Measurements from ENCODE around the gene PPIF. TPM values are rescaled to one million over a fixed set of nuclear protein-coding genes. Genes with fewer than 3 reads are reported as not detected.

The PPIF gene
- total and polyA plus RNA-seq, 2 of the 13 experiments (the other 11 are each of a cell fraction or from before 2014, with no cell fraction given), result 147 to 157 TPM

DNA sequence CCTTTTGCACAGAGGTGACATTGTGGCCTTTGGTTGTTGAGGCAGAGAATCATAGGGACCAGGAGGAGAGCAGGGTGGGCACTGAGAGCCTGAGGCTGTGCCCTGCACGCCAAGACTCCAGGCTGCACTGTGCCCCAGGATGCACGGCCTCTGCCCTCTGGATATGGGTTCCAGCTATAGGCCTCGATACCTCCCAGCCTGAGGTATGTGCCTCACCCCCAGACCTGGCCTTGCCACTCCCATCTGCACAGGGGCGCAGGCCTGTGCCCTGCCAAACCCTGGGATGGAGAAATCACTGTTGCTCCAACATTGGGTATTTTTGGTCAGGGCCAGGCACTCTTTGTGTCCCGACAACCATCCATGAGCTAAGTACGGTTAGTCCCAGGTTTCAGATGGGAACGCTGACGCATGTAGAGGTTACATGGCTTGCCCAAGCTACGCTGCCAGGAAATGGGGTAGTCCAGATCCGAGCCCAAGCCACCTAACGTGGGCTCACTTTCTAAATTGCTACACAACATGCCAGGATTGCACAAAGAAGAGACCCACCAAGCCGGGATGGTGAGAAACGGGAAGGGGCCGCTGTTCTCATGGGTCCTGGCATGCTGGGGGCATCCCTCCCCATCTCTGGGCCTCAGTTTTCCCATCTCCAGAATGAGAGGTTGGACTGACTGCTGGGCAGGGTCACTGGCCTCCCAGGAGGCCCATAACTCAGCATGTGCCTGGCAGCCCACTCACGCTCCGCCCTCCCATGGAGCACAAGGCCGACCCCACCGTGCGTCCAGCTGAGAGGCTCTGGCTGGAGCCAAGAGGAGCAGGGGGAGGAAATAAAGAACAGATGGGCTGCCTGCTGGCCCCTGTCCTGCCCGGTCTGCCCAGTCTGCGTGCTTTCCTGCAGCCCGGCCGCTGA lies 54.0 kb downstream of the PPIF start:
- no peaks in the 10 kb centered on the region for H3K27me3 ChIP-seq (ENCODE audit: control insufficient read depth in 1 of 2, insufficient read depth in 2 of 2, low read length in 2 of 2)
- peaks cover 0 to 1% of the 10 kb centered on the region in 2 experiments; a peak in 1 of 5 replicates for H3K36me3 ChIP-seq (replicated peaks in 1 of 2; ENCODE audit: control insufficient read depth in 1 of 2, insufficient read depth in 2 of 2, low read length in 2 of 2)
- H4K20me1 ChIP-seq (ENCODE audit: insufficient read depth, low read length), result no peaks in the 10 kb centered on the region
- ChIA-PET CTCF (ENCODE audit: low intra/inter-chr PET ratio, low total read pairs) (interaction anchor here (2.6 to 2.9 kb wide), 2 partner anchors 66 to 86 kb away, joined by 13 to 23 read pairs; no protein-coding TSS in a partner anchor), POLR2A (no interaction called here)
- H3K27ac ChIP-seq (ENCODE audit: extremely low read length, insufficient read depth, low read length), result no peak overlapping the region
- TF ChIP-seq HDAC2 (CRISPR knock-in tag; IDR thresholded peaks at IDR 0.05) (no peak), ZC3H4 (CRISPR knock-in tag; IDR thresholded peaks at IDR 0.05; ENCODE audit: borderline replicate concordance) (no peak), ZNF572 (CRISPR knock-in tag; IDR thresholded peaks at IDR 0.05) (no peak), TBP (CRISPR knock-in tag; IDR thresholded peaks at IDR 0.05) (no peak), HOXA5 (CRISPR knock-in tag; IDR thresholded peaks at IDR 0.05) (no peak), ZFX (CRISPR knock-in tag; IDR thresholded peaks at IDR 0.05; ENCODE audit: low read depth) (0 out of 2 replicates have a peak, but pooled peaks have one; percentile 3)
- no peak for DNase-seq (ENCODE audit: low spot score)
- H3K9me3 ChIP-seq (ENCODE audit: low read length), result no peaks in the 10 kb centered on the region
- no TSS peak for BruUV-seq (replicated peaks)
- in situ Hi-C loops (cut with HindIII; ENCODE audit: extremely low pct_ligation_motif_present, low pct_unique_long_range_greater_than_20kb) (no loop called here), intact Hi-C loops (cut with micrococcal nuclease; ENCODE audit: unreplicated experiment) (loop anchor here (5.0 kb wide), 1 partner anchor 46 kb away; the partner anchor contains the start of gene ZCCHC24)
- no peaks in the 10 kb centered on the region for H3K79me2 ChIP-seq (ENCODE audit: insufficient read depth, low read length)
- peak overlapping the region; percentile 37; the same call in 1 of the 2 replicates for H3K4me2 ChIP-seq (ENCODE audit: low read depth, low read length)
- no peak overlapping the region for H3K9ac ChIP-seq (ENCODE audit: insufficient read depth, low read depth, low read length)
- H3K4me1 ChIP-seq (ENCODE audit: insufficient read depth, low read length), result peaks cover 72% of the 10 kb centered on the region
- 86% methylated on average over 14 of the region's 23 CpGs for WGBS (ENCODE audit: low lambda C conversion rate)
- no peak overlapping the region for H2AFZ ChIP-seq (ENCODE audit: low read length)
- FAIRE-seq, result no peak
- ATAC-seq, result no peak
- H3K4me3 ChIP-seq (replicated peaks in 1 of 3; ENCODE audit: insufficient read depth in 1 of 3, low read depth in 2 of 3, low read length in 3 of 3), result peak overlapping the region in 1 of 3 experiments; percentile 24; a peak in 1 of 6 replicates

DNA sequence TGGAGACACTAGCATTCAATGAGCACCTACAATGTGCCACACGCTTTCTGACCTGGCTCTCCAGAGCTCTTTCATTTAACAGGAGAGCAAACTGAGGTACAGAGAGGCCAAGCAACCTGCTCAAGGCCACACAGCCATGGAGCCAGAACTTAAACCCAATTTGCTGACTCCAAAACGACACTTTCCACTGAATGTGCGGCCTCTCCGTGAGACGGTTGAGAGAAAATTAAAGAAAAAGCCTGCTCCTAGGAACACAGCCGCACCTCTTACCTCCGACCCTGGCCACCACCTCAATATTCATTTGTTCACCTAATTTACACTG lies 55.3 kb downstream of the PPIF start:
- CTCF ChIA-PET (ENCODE audit: low intra/inter-chr PET ratio, low total read pairs), result interaction anchor here (2.9 kb wide), 1 partner anchor 85 kb away, joined by 23 read pairs; no protein-coding TSS in a partner anchor
- Histone ChIP-seq H4K20me1 (ENCODE audit: insufficient read depth, low read length) (no peaks in the 10 kb centered on the region), H3K36me3 (replicated peaks in 1 of 2; ENCODE audit: control insufficient read depth in 1 of 2, insufficient read depth in 2 of 2, low read length in 2 of 2) (peaks cover 0 to 1% of the 10 kb centered on the region in 2 experiments; a peak in 1 of 5 replicates), H3K9ac (ENCODE audit: insufficient read depth, low read depth, low read length) (peak overlapping the region; percentile 57; the same call in 1 of the 2 replicates), H3K27ac (ENCODE audit: extremely low read length, insufficient read depth, low read length) (no peak overlapping the region), H3K9me3 (ENCODE audit: low read length) (no peaks in the 10 kb centered on the region), H3K4me2 (ENCODE audit: low read depth, low read length) (peak overlapping the region; percentile 84), H3K79me2 (ENCODE audit: insufficient read depth, low read length) (no peaks in the 10 kb centered on the region), H3K4me3 (replicated peaks in 1 of 3; ENCODE audit: insufficient read depth in 1 of 3, low read depth in 2 of 3, low read length in 3 of 3) (peak overlapping the region in 1 of 3 experiments; percentile 65; a peak in 2 of 6 replicates), H3K27me3 (ENCODE audit: control insufficient read depth in 1 of 2, insufficient read depth in 2 of 2, low read length in 2 of 2) (no peaks in the 10 kb centered on the region), H2AFZ (ENCODE audit: low read length) (no peak overlapping the region), H3K4me1 (ENCODE audit: insufficient read depth, low read length) (peaks cover 80% of the 10 kb centered on the region)
- WGBS (ENCODE audit: low lambda C conversion rate), result 98% methylated on average over 7 of the region's 7 CpGs
- POLR2A ChIA-PET, result no interaction called here
- in situ Hi-C loops (cut with HindIII; ENCODE audit: extremely low pct_ligation_motif_present, low pct_unique_long_range_greater_than_20kb), result no loop called here
- ATAC-seq (no peak), FAIRE-seq (no peak), DNase-seq (ENCODE audit: low spot score) (no peak)
- BruUV-seq (replicated peaks), result no TSS peak
- TF ChIP-seq ZFP90 (CRISPR knock-in tag; IDR thresholded peaks at IDR 0.05; ENCODE audit: borderline replicate concordance), result no peak
- no peak for TF ChIP-seq ZNF7 (CRISPR knock-in tag; IDR thresholded peaks at IDR 0.05)
- peak; percentile 93 for TF ChIP-seq ZNF768 (CRISPR knock-in tag; IDR thresholded peaks at IDR 0.05)
- no peak for TF ChIP-seq LCORL (IDR thresholded peaks at IDR 0.05)
- no peak for TF ChIP-seq LCORL (CRISPR knock-in tag; IDR thresholded peaks at IDR 0.05)
- intact Hi-C loops (cut with micrococcal nuclease; ENCODE audit: unreplicated experiment), result loop anchor here (2.0 to 5.0 kb wide), 2 partner anchors 22 to 45 kb away; partner anchors contain the start of gene ZCCHC24

Data from HepG2 (cell line).